ENCODE results near the gene PLGRKT. TPM values are rescaled to one million over a fixed set of nuclear protein-coding genes. Genes with fewer than 3 reads are reported as not detected.

Gene PLGRKT
- total and polyA plus RNA-seq, 4 donors: 4.1 to 11.3 (median 7.2) TPM

DNA sequence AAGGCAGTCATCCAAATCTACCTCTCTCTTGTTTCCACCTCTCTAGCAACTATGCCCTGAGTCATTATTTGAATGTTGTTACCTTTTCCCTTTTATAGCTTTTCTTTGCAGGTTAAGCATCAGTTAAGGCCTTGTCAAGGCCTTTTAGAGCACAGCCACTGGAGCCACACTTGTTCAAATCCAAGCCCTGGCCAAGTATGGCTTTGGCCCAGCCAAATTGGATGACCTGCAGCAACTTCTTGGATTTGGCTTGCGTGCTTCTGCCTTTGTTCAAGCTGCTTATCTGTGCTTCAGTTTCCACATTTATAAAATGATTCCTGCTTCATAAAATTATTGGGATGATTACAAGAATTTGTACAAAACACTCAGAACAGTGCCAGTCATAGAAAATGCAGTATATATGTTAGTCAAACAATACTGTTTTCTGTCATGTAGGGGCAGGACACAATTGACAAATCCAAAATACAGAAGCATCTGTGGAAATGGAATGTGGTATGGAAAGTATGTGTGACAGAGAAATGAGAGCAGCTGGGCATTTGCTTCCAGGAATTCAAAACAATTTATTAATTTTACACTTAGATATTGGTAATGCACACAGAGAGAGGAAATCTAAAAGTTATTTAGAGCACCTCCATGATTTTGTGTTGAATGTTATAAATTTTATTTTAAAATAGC, 80.2 kb downstream of the PLGRKT start (continued):
- TF ChIP-seq, protein P1, sequence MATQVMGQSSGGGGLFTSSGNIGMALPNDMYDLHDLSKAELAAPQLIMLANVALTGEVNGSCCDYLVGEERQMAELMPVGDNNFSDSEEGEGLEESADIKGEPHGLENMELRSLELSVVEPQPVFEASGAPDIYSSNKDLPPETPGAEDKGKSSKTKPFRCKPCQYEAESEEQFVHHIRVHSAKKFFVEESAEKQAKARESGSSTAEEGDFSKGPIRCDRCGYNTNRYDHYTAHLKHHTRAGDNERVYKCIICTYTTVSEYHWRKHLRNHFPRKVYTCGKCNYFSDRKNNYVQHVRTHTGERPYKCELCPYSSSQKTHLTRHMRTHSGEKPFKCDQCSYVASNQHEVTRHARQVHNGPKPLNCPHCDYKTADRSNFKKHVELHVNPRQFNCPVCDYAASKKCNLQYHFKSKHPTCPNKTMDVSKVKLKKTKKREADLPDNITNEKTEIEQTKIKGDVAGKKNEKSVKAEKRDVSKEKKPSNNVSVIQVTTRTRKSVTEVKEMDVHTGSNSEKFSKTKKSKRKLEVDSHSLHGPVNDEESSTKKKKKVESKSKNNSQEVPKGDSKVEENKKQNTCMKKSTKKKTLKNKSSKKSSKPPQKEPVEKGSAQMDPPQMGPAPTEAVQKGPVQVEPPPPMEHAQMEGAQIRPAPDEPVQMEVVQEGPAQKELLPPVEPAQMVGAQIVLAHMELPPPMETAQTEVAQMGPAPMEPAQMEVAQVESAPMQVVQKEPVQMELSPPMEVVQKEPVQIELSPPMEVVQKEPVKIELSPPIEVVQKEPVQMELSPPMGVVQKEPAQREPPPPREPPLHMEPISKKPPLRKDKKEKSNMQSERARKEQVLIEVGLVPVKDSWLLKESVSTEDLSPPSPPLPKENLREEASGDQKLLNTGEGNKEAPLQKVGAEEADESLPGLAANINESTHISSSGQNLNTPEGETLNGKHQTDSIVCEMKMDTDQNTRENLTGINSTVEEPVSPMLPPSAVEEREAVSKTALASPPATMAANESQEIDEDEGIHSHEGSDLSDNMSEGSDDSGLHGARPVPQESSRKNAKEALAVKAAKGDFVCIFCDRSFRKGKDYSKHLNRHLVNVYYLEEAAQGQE (IDR thresholded peaks at IDR 0.05): no peak
- TF ChIP-seq GABPA (IDR thresholded peaks at IDR 0.05 in 1 of 2, conservative IDR thresholded peaks at IDR 0.05 in 1 of 2): no peak
- TF ChIP-seq TAF1 (conservative IDR thresholded peaks at IDR 0.05): no peak
- TF ChIP-seq HNF4G (IDR thresholded peaks at IDR 0.05): no peak
- TF ChIP-seq RAD21 (IDR thresholded peaks at IDR 0.05): no peak
- no peak for TF ChIP-seq HNF4A (conservative IDR thresholded peaks at IDR 0.05)
- no peak for TF ChIP-seq YY1 (IDR thresholded peaks at IDR 0.05)
- TF ChIP-seq, protein P2, sequence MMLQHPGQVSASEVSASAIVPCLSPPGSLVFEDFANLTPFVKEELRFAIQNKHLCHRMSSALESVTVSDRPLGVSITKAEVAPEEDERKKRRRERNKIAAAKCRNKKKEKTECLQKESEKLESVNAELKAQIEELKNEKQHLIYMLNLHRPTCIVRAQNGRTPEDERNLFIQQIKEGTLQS (IDR thresholded peaks at IDR 0.05): no peak
- no peak for TF ChIP-seq SP1 (IDR thresholded peaks at IDR 0.05)
- TF ChIP-seq, protein P3, sequence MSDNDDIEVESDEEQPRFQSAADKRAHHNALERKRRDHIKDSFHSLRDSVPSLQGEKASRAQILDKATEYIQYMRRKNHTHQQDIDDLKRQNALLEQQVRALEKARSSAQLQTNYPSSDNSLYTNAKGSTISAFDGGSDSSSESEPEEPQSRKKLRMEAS (IDR thresholded peaks at IDR 0.05): no peak
- no peak for TF ChIP-seq NR2F2 (IDR thresholded peaks at IDR 0.05)

DNA sequence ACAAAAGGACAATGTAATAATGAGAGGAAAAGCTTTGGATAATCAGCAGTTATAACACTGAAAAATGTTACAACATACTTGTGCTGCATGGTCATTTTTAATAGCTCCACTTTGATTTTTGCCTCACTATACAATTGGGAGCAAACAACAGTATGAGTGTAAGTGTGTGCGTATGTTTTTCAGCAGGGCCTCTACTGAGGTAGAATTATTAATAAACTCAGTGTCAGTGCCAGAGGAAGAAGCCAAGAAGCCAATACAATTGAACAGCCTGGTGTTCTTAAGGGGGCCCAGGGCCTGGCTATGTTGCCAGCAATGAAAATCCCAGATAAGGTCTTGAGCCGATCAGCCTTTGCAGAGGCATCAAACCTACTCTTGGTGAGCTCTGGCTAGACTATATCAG, 81.9 kb downstream of the PLGRKT start:
- DNase-seq (ENCODE audit: low spot score): no peak
- no peak for TF ChIP-seq GABPA (IDR thresholded peaks at IDR 0.05 in 1 of 2, conservative IDR thresholded peaks at IDR 0.05 in 1 of 2)
- TF ChIP-seq FOXA1 (IDR thresholded peaks at IDR 0.05): no peak
- TF ChIP-seq, protein P2 (IDR thresholded peaks at IDR 0.05): no peak
- TF ChIP-seq, protein P4, sequence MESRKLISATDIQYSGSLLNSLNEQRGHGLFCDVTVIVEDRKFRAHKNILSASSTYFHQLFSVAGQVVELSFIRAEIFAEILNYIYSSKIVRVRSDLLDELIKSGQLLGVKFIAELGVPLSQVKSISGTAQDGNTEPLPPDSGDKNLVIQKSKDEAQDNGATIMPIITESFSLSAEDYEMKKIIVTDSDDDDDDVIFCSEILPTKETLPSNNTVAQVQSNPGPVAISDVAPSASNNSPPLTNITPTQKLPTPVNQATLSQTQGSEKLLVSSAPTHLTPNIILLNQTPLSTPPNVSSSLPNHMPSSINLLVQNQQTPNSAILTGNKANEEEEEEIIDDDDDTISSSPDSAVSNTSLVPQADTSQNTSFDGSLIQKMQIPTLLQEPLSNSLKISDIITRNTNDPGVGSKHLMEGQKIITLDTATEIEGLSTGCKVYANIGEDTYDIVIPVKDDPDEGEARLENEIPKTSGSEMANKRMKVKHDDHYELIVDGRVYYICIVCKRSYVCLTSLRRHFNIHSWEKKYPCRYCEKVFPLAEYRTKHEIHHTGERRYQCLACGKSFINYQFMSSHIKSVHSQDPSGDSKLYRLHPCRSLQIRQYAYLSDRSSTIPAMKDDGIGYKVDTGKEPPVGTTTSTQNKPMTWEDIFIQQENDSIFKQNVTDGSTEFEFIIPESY (IDR thresholded peaks at IDR 0.05): no peak
- TF ChIP-seq TAF1 (conservative IDR thresholded peaks at IDR 0.05): no peak
- no peak for TF ChIP-seq HNF4A (conservative IDR thresholded peaks at IDR 0.05)
- TF ChIP-seq, protein P3 (IDR thresholded peaks at IDR 0.05): no peak
- no peak for TF ChIP-seq SP1 (IDR thresholded peaks at IDR 0.05)
- TF ChIP-seq, protein P5, sequence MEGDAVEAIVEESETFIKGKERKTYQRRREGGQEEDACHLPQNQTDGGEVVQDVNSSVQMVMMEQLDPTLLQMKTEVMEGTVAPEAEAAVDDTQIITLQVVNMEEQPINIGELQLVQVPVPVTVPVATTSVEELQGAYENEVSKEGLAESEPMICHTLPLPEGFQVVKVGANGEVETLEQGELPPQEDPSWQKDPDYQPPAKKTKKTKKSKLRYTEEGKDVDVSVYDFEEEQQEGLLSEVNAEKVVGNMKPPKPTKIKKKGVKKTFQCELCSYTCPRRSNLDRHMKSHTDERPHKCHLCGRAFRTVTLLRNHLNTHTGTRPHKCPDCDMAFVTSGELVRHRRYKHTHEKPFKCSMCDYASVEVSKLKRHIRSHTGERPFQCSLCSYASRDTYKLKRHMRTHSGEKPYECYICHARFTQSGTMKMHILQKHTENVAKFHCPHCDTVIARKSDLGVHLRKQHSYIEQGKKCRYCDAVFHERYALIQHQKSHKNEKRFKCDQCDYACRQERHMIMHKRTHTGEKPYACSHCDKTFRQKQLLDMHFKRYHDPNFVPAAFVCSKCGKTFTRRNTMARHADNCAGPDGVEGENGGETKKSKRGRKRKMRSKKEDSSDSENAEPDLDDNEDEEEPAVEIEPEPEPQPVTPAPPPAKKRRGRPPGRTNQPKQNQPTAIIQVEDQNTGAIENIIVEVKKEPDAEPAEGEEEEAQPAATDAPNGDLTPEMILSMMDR (IDR thresholded peaks at IDR 0.05; ENCODE audit: low read depth, low read length, missing input control): no peak
- no peak for TF ChIP-seq RXRA (IDR thresholded peaks at IDR 0.05)
- no peak for TF ChIP-seq FOXA2 (IDR thresholded peaks at IDR 0.05)
- no peak for TF ChIP-seq RAD21 (IDR thresholded peaks at IDR 0.05)
- TF ChIP-seq EGR1 (IDR thresholded peaks at IDR 0.05; ENCODE audit: low read depth in 2 of 2): no peak
- no peak for TF ChIP-seq NR2F2 (IDR thresholded peaks at IDR 0.05)
- TF ChIP-seq, protein P1 (IDR thresholded peaks at IDR 0.05): no peak
- TF ChIP-seq HNF4G (IDR thresholded peaks at IDR 0.05): no peak
- TF ChIP-seq JUND (IDR thresholded peaks at IDR 0.05): no peak
- WGBS: 97% methylated on average over 2 of the region's 2 CpGs
- no peaks in the 10 kb centered on the region for H3K4me1 ChIP-seq (ENCODE audit: control insufficient read depth in 4 of 4, insufficient read depth in 4 of 4, low read length in 3 of 4)
- H3K27ac ChIP-seq (ENCODE audit: low read depth in 1 of 2, low read length in 2 of 2): no peak overlapping the region
- no peak overlapping the region for H3K4me3 ChIP-seq (ENCODE audit: low read depth in 1 of 3, low read length in 3 of 3)
- no peak overlapping the region for H3K9ac ChIP-seq (ENCODE audit: low read depth in 1 of 2, low read length in 2 of 2)
- no peaks in the 10 kb centered on the region for H3K27me3 ChIP-seq (ENCODE audit: control insufficient read depth in 4 of 4, insufficient read depth in 4 of 4, low read length in 3 of 4)
- H3K9me3 ChIP-seq (ENCODE audit: control insufficient read depth in 4 of 4, low read length in 3 of 4): no peaks in the 10 kb centered on the region
- peaks cover 0 to 8% (median 0%) of the 10 kb centered on the region in 4 donors for H3K36me3 ChIP-seq (ENCODE audit: control insufficient read depth in 4 of 4, insufficient read depth in 3 of 4, low read depth in 1 of 4, low read length in 3 of 4)
